Endothelial cell of umbilical vein (primary cell): ENCODE results near the gene IL4I1. TPM values are rescaled to one million over a fixed set of nuclear protein-coding genes. Genes with fewer than 3 reads are reported as not detected.

Source experiments
- BruUV-seq: library from RNA; stranded (reverse); fragments of 400-500 nt; replicated peaks from 2 replicates; lab custom pipeline; 2021; lab: Mats Ljungman, UMichigan
- CTCF ChIA-PET: fragments of 300-600, 350-600 bp; sonication (Branson Sonifier 250); formaldehyde crosslinking; loops from one replicate; lab custom pipeline; 2021; ENCODE audit warnings: antibody characterized with exemption, inconsistent platforms; lab: Charles Lee
- POLR2A ChIA-PET: fragments of 300-600, 350-600 bp; sonication (Branson Sonifier 250); formaldehyde crosslinking; loops from one replicate; lab custom pipeline; 2021; ENCODE audit warnings: antibody characterized with exemption, inconsistent platforms; lab: Charles Lee
- DNase-seq: peaks from one replicate; pipeline ENCODE4 v3.0.0-alpha.2; 2011; ENCODE audit warnings: low read depth, low spot score
- FAIRE-seq: peaks from 2 replicates; lab custom pipeline; 2011; peaks lifted over from hg19 to GRCh38; lab: Jason Lieb, UNC
- H2AFZ ChIP-seq: 2 replicates; pipeline ENCODE4 v1.6.0; 2012; ENCODE audit warnings: low read depth, low read length, control low read depth, inconsistent platforms
- H3K27ac ChIP-seq: 2 replicates; pipeline ENCODE4 v1.5.1; 2011; ENCODE audit warnings: low read depth, mild to moderate bottlenecking, control low read depth, low read length, moderate library complexity; ENCODE audit not compliant: insufficient read depth
- H3K27me3 ChIP-seq, 2 experiments: 2 replicates each; pipeline versions ENCODE4 v1.6.0 to v1.6.1; 2011; ENCODE audit warnings: low read length in 2 of 2, mixed read lengths in 1 of 2; ENCODE audit not compliant: control insufficient read depth in 2 of 2, insufficient read depth in 2 of 2
- H3K36me3 ChIP-seq, 2 experiments: 2 replicates in 1 of 2; 3 replicates in 1 of 2; pipeline ENCODE4 v1.5.1; 2011; ENCODE audit warnings: low read length in 2 of 2, mild to moderate bottlenecking in 1 of 2, moderate library complexity in 1 of 2; ENCODE audit not compliant: control insufficient read depth in 2 of 2, insufficient read depth in 2 of 2; ENCODE audit errors: extremely low read depth in 1 of 2
- H3K4me1 ChIP-seq: 3 replicates; pipeline ENCODE4 v1.5.1; 2011; ENCODE audit warnings: mild to moderate bottlenecking, low read length; ENCODE audit not compliant: control insufficient read depth, insufficient read depth; ENCODE audit errors: extremely low read depth
- H3K4me2 ChIP-seq: 2 replicates; pipeline ENCODE4 v1.6.1; 2011; ENCODE audit warnings: low read length, control low read depth, mixed read lengths; ENCODE audit not compliant: insufficient read depth
- H3K4me3 ChIP-seq, 3 experiments: fragments of 200-600 bp in 1 of 3; sonication (generic), shearing (Covaris generic) in 1 of 3; replicated peaks in 1 of 3; 2 replicates each; pipeline ENCODE4 v1.5.1; 2011 to 2016; ENCODE audit warnings: control low read depth in 3 of 3, low read length in 3 of 3, mild to moderate bottlenecking in 2 of 3, inconsistent platforms in 1 of 3, low read depth in 1 of 3, moderate library complexity in 1 of 3; ENCODE audit not compliant: insufficient read depth in 1 of 3
- H3K79me2 ChIP-seq: 2 replicates; pipeline ENCODE4 v1.6.0; 2012; ENCODE audit warnings: low read length, inconsistent platforms; ENCODE audit not compliant: control insufficient read depth, insufficient read depth
- H3K9ac ChIP-seq: replicated peaks from 2 replicates; pipeline ENCODE3; 2011; ENCODE audit warnings: low read length, control low read depth; ENCODE audit not compliant: insufficient read depth; ENCODE audit errors: extremely low read depth
- H3K9me1 ChIP-seq: replicated peaks from 3 replicates; pipeline ENCODE4 v1.6.0; 2011; ENCODE audit warnings: mild to moderate bottlenecking, low read length; ENCODE audit not compliant: control insufficient read depth, insufficient read depth; ENCODE audit errors: extremely low read depth
- H3K9me3 ChIP-seq: replicated peaks from 2 replicates; pipeline ENCODE4 v1.5.1; 2012; ENCODE audit warnings: low read length, inconsistent platforms; ENCODE audit not compliant: control insufficient read depth, insufficient read depth
- H4K20me1 ChIP-seq: replicated peaks from 2 replicates; pipeline ENCODE3; 2011; ENCODE audit warnings: mild to moderate bottlenecking, low read length; ENCODE audit not compliant: control insufficient read depth, insufficient read depth; ENCODE audit errors: extremely low read depth
- EZH2 ChIP-seq: IDR thresholded peaks from 2 replicates; pipeline ENCODE4 v1.6.1; 2012; ENCODE audit warnings: borderline replicate concordance, low read depth, mild to moderate bottlenecking, moderate library complexity, low read length, inconsistent platforms; ENCODE audit not compliant: severe bottlenecking
- FOS ChIP-seq: IDR thresholded peaks from 2 replicates; pipeline ENCODE4 v1.6.1; 2011; ENCODE audit warnings: mild to moderate bottlenecking, low read length, moderate library complexity, borderline replicate concordance; ENCODE audit not compliant: insufficient read depth
- JUN ChIP-seq: IDR thresholded peaks from 2 replicates; pipeline ENCODE4 v1.6.1; 2011; ENCODE audit warnings: borderline replicate concordance, low read depth; ENCODE audit not compliant: insufficient read length, insufficient read depth
- POLR2A ChIP-seq: IDR thresholded peaks from 2 replicates; pipeline ENCODE4 v1.6.1; 2012; ENCODE audit warnings: low read depth, mild to moderate bottlenecking, control low read depth, low read length
- dilution Hi-C: fragments of 300-500 bp; cut with MboI; formaldehyde crosslinking; loops from one replicate; pipeline ENCODE4 v1.15.0; 2019; ENCODE audit warnings: low sequenced_read_pairs; ENCODE audit not compliant: extremely low pct_ligation_motif_present
- intact Hi-C: fragments of 100-400 bp; cut with micrococcal nuclease; formaldehyde crosslinking; loops from one replicate; pipeline ENCODE4 v1.10.0; 2022
- polyA plus RNA-seq, 4 experiments: library from polyadenylated mRNA; depleted of rRNA in 3 of 4; stranded (reverse) in 3 of 4; unstranded in 1 of 4; fragments of >200 nt; gene quantifications; 2 replicates each; pipeline versions ENCODE4 v1.2.1 to v1.2.3, GENCODE V29; 2011 to 2012; ENCODE audit warnings: missing spikeins in 1 of 4
- total RNA-seq: library from RNA; stranded (reverse); gene quantifications from 2 replicates; pipeline ENCODE4 v1.2.3, GENCODE V29; 2021
- TF ChIP-seq, protein P1 (sequence below): IDR thresholded peaks from 2 replicates; pipeline ENCODE4 v1.6.1; 2011; ENCODE audit not compliant: insufficient read depth, insufficient read length

The IL4I1 gene
- total and polyA plus RNA-seq, 2 donors (not counting 3 experiments of a cell fraction or from before 2014, with no cell fraction given): 5.0 to 5.6 TPM

DNA sequence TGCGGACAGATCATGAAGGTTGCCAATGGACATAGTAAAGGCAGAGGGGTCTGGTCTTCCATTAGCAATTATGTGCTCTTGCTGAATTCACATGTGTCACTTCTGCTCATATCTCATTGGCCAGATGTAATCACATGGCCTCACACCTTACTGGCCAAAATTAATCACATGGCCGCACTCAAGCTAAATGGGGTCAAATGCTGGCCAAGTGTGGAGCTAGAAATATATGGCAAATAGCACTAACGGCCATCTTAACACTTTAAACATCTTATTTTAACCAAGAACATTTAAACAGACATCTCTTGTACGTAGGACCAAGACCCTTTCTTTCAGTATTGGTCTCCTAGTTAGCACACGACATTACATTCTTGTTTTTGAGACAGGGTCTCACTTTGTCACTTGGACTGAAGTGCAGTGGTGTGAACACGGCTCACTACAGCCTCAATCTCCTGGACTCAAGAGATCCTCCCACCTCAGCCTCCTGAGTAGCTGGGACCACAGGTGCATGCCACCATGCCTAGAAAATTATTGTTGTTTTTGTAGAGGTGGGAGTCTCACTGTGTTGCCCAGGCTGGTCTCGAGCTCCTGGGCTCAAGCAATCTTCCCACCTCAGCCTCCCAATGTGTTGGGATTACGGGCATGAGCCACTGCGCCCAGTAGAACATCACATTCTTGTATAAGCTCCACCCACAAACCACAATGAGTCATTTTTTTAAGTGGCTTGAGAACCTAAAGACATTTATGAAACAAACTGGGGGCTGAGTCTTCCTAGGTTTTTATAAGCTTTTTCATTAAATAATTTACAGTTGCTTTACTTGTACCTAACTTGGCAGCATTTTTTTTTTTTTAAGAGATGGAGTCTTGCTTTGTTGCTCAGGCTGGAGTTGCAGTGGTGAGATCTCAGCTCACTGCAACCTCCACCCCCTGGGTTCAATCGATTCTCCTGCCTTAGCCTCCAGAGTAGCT lies 48.7 kb downstream of the IL4I1 start:
- Histone ChIP-seq H2AFZ (no peak overlapping the region), H3K4me2 (no peak overlapping the region), H3K27me3 (no peaks in the 10 kb centered on the region), H3K9me3 (no peaks in the 10 kb centered on the region), H3K9me1 (no peaks in the 10 kb centered on the region), H3K9ac (no peak overlapping the region), H3K27ac (no peak overlapping the region), H3K79me2 (peaks cover 13% of the 10 kb centered on the region), H3K36me3 (no peaks in the 10 kb centered on the region), H3K4me1 (peaks cover 19% of the 10 kb centered on the region), H3K4me3 (no peak overlapping the region), H4K20me1 (no peaks in the 10 kb centered on the region)
- ChIA-PET CTCF (interaction anchor here (0.8 to 1.5 kb wide), 2 partner anchors 35 to 43 kb away, joined by 3 to 5 read pairs; partner anchors contain the start of gene FUZ), POLR2A (no interaction called here)
- DNase-seq: no peak
- intact Hi-C loops (no loop called here), dilution Hi-C loops (no loop called here)
- BruUV-seq: no TSS peak
- peak; percentile 50 for FAIRE-seq
- TF ChIP-seq POLR2A (no peak), EZH2 (no peak), FOS (peak; percentile 41)
- TF ChIP-seq, protein P1, sequence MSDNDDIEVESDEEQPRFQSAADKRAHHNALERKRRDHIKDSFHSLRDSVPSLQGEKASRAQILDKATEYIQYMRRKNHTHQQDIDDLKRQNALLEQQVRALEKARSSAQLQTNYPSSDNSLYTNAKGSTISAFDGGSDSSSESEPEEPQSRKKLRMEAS: peak; percentile 34

DNA sequence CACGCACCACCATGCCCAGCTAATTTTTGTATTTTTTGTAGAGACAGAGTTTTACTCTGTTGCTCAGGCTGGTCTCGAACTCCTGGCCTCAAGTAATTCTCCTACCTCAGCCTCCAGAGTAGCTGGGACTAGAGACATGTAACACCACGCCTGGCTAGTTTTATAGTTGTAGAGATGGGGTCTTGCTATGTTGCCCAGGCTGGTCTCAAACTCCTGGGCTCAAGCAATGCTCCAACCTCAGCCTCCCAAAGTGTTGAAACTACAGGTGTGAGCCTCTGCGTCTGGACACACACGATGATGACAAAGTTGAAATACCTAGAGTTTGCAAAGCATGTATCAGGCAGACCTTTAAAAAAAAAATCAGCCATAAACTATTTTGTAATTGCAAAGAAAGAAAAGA lies 50.3 kb downstream of the IL4I1 start:
- dilution Hi-C loops (no loop called here), intact Hi-C loops (no loop called here)
- no TSS peak for BruUV-seq
- Histone ChIP-seq H3K9me3 (no peaks in the 10 kb centered on the region), H3K36me3 (no peaks in the 10 kb centered on the region), H2AFZ (no peak overlapping the region), H3K4me3 (no peak overlapping the region), H3K9me1 (no peaks in the 10 kb centered on the region), H3K4me2 (no peak overlapping the region), H3K9ac (no peak overlapping the region), H3K79me2 (no peaks in the 10 kb centered on the region), H3K4me1 (peaks cover 7% of the 10 kb centered on the region), H3K27me3 (no peaks in the 10 kb centered on the region), H4K20me1 (no peaks in the 10 kb centered on the region), H3K27ac (no peak overlapping the region)
- no peak for DNase-seq
- ChIA-PET CTCF (no interaction called here), POLR2A (no interaction called here)
- no peak for FAIRE-seq
- TF ChIP-seq JUN: no peak
